ENCODE results near the gene SLC34A3. TPM values are rescaled to one million over a fixed set of nuclear protein-coding genes. Genes with fewer than 3 reads are reported as not detected.

Gene SLC34A3
- total RNA-seq, 4 donors from 2014 or later = not detected

DNA sequence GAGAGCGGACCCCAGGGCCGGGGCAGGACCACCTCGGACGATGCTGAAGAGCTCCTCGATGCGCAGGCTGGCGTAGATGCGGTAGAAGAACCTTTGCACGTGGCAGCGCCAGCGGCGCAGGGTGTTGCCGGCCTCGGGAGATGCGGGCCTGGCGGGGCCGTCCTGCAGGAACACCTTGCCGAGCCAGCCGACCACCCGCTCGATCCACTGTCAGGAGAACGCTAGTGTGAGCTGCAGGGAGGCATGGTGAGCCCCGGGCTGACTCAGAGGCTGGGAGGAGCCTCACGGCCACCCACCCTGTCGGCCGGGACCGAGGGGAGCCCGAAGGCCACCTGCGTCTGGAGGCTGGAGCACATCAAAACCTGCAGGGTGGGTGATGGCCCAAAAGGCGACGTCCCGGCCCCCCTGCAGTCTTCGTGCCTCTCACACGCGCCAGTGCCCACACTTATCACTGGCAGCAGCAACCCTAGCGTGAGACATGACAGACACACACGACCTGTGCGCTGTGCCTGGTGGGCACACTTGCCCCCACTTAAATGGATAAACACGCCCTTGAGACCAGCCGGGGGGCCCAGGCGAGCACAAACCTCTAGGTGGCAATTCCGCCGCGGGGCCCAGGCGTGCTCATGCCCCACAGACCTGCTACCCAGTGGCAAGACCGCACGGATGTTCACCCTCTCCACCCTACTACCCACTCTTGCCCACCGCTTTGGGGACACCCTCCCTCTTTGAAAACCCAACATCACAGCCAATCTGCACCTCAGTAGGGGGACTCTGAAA is 45.6 kb upstream of the SLC34A3 start:
- H3K27ac ChIP-seq = no peak overlapping the region
- no peaks in the 10 kb centered on the region for H3K27me3 ChIP-seq
- H3K9me3 ChIP-seq = no peaks in the 10 kb centered on the region
- no peak for ATAC-seq
- no peak overlapping the region for H3K4me3 ChIP-seq
- peaks cover 6 to 49% (median 32%) of the 10 kb centered on the region in 3 donors for H3K4me1 ChIP-seq
- peaks cover 0 to 69% of the 10 kb centered on the region in 2 donors for H3K36me3 ChIP-seq
- TF ChIP-seq, protein P1, sequence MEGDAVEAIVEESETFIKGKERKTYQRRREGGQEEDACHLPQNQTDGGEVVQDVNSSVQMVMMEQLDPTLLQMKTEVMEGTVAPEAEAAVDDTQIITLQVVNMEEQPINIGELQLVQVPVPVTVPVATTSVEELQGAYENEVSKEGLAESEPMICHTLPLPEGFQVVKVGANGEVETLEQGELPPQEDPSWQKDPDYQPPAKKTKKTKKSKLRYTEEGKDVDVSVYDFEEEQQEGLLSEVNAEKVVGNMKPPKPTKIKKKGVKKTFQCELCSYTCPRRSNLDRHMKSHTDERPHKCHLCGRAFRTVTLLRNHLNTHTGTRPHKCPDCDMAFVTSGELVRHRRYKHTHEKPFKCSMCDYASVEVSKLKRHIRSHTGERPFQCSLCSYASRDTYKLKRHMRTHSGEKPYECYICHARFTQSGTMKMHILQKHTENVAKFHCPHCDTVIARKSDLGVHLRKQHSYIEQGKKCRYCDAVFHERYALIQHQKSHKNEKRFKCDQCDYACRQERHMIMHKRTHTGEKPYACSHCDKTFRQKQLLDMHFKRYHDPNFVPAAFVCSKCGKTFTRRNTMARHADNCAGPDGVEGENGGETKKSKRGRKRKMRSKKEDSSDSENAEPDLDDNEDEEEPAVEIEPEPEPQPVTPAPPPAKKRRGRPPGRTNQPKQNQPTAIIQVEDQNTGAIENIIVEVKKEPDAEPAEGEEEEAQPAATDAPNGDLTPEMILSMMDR (IDR thresholded peaks at IDR 0.05) = no peak
- TF ChIP-seq POLR2A (IDR thresholded peaks at IDR 0.05) (no peak), POLR2AphosphoS5 (IDR thresholded peaks at IDR 0.05) (no peak), EP300 (IDR thresholded peaks at IDR 0.05) (no peak)
- WGBS, 2 donors (ENCODE audit: low coverage in 1 of 2) = 83% methylated on average over 19 of the region's 48 CpGs; no CpG with 5 or more reads in 1 of the 2 donors

DNA sequence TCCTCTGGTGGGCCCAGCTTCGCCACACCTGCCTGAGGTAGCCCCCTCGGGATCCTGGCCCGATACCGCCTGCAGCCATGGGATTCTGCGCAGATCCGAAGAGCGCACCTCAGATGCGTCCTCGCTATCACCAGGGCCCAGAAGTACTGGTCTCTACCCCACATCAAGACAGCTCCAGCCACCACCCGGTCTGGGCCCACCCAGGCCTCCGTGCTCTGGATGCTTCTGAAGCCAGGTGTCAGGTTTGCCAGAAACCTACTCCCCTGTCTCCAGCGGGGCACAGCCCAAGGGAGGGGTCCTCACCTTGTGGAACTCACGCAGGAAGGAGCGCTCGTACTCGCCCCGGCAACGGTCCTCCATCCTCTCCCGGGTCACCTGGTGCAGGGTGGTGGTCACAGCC is 44.8 kb upstream of the SLC34A3 start:
- ATAC-seq = no peak
- TF ChIP-seq EP300 (IDR thresholded peaks at IDR 0.05) = no peak
- TF ChIP-seq POLR2AphosphoS5 (IDR thresholded peaks at IDR 0.05) = no peak
- TF ChIP-seq, protein P1 (IDR thresholded peaks at IDR 0.05) = no peak
- TF ChIP-seq POLR2A (IDR thresholded peaks at IDR 0.05) = no peak
- Histone ChIP-seq H3K4me3 (no peak overlapping the region), H3K9me3 (no peaks in the 10 kb centered on the region), H3K27me3 (no peaks in the 10 kb centered on the region), H3K27ac (no peak overlapping the region), H3K36me3 (peaks cover 0 to 69% of the 10 kb centered on the region in 2 donors), H3K4me1 (peaks cover 6 to 57% (median 36%) of the 10 kb centered on the region in 3 donors)
- WGBS, 2 donors (ENCODE audit: low coverage in 1 of 2) = 71% methylated on average over 5 of the region's 19 CpGs; no CpG with 5 or more reads in 1 of the 2 donors

DNA sequence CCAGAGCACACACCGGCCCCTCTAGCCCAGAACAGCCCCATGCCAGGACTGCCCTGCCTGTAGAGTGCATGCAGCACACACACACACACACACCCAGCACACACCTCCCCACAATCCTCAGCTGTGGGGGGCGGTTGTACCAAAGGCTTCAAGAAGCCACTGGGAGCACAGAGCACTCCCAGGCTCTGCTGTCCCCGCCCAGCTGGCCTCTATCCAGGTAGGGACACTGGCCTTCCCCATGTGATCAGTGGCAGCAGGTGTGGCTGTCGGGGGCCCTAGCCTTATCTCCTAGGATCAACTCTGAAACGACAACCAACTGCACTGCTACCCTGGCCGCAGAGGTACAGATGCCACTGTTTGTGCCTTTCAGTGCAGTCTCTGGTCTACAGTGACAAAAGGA is 44.3 kb upstream of the SLC34A3 start:
- Histone ChIP-seq H3K4me1 (peaks cover 6 to 62% (median 36%) of the 10 kb centered on the region in 3 donors), H3K27me3 (no peaks in the 10 kb centered on the region), H3K27ac (no peak overlapping the region), H3K36me3 (peaks cover 0 to 69% of the 10 kb centered on the region in 2 donors), H3K4me3 (peak overlapping the region in 1 of 2 donors; percentile 75), H3K9me3 (no peaks in the 10 kb centered on the region)
- ATAC-seq = no peak
- WGBS, 2 donors (ENCODE audit: low coverage in 1 of 2) = 80% methylated on average over 2 of the region's 6 CpGs; no CpG with 5 or more reads in 1 of the 2 donors
- TF ChIP-seq POLR2AphosphoS5 (IDR thresholded peaks at IDR 0.05) (no peak), POLR2A (IDR thresholded peaks at IDR 0.05) (no peak), EP300 (IDR thresholded peaks at IDR 0.05) (no peak)
- TF ChIP-seq, protein P1 (IDR thresholded peaks at IDR 0.05) = no peak

DNA sequence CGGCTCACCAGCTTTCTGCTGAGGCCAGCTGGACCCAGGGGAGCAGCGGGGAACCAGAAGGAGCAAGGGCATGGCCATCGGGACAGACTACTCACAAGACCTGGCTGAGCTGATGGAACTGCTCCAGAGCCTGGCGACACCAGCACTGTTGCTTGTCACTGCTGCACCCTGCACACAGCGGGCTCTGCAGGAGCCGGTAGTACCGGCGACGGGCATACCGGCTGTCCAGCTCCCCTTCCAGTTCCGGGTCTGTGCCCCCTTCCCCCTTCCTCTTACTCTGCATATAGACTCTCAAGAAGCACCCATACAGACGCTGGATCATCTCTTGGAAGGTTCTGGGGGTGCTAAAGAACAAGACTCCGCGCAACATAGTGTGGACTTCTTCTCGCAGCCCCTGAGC is 43.3 kb upstream of the SLC34A3 start:
- ATAC-seq = no peak
- 87% methylated on average over 4 of the region's 15 CpGs; no CpG with 5 or more reads in 1 of the 2 donors for WGBS, 2 donors (ENCODE audit: low coverage in 1 of 2)
- Histone ChIP-seq H3K27me3 (no peaks in the 10 kb centered on the region), H3K9me3 (no peaks in the 10 kb centered on the region), H3K36me3 (peaks cover 0 to 68% of the 10 kb centered on the region in 2 donors), H3K4me1 (peaks cover 6 to 71% (median 36%) of the 10 kb centered on the region in 3 donors), H3K27ac (peak overlapping the region in 1 of 4 donors; percentile 97), H3K4me3 (peak overlapping the region; percentile 63 to 75)
- TF ChIP-seq POLR2AphosphoS5 (IDR thresholded peaks at IDR 0.05) = no peak
- TF ChIP-seq EP300 (IDR thresholded peaks at IDR 0.05) = no peak
- TF ChIP-seq, protein P1 (IDR thresholded peaks at IDR 0.05) = no peak
- TF ChIP-seq POLR2A (IDR thresholded peaks at IDR 0.05) = no peak
